Measurements from ENCODE around the gene SYT8. TPM values are rescaled to one million over a fixed set of nuclear protein-coding genes. Genes with fewer than 3 reads are reported as not detected.

SYT8 gene
- total and polyA plus RNA-seq, 7 donors = 0.04 to 0.28 (median 0.06) TPM; not detected in 4

GRCh38 chr11:1837171-1838076 is 2.6 kb downstream of the SYT8 start:
- peak; percentile 88 for TF ChIP-seq CTCF (IDR thresholded peaks at IDR 0.05)
- Histone ChIP-seq H3K4me1 (peaks cover 11% of the 10 kb centered on the region), H3K27ac (peak overlapping the region; percentile 93), H3K36me3 (ENCODE audit: insufficient read depth in 1 of 2, low read depth in 1 of 2) (peaks cover 0 to 7% of the 10 kb centered on the region in 2 donors), H3K9me3 (no peaks in the 10 kb centered on the region), H3K27me3 (ENCODE audit: insufficient read depth in 3 of 3, low read length in 2 of 3) (no peaks in the 10 kb centered on the region), H3K4me3 (peak overlapping the region; percentile 28)
- WGBS, 3 donors = 48 to 65% (median 48%) methylated on average over 35 to 38 of the region's 38 CpGs
- intact Hi-C loops (cut with DNase I) = loop anchor here (1.0 to 10.0 kb wide), 5 partner anchors 45 to 315 kb away; no protein-coding TSS in a partner anchor
- peak; percentile 75 to 90 for DNase-seq
- ATAC-seq = peak; percentile 34 to 60 (median 48)

GRCh38 chr11:1838077-1838425 is 3.3 kb downstream of the SYT8 start:
- intact Hi-C loops (cut with DNase I) = loop anchor here (1.0 to 10.0 kb wide), 4 partner anchors 44 to 314 kb away; no protein-coding TSS in a partner anchor
- DNase-seq = no peak
- no peak for TF ChIP-seq CTCF (IDR thresholded peaks at IDR 0.05)
- no peak for ATAC-seq
- Histone ChIP-seq H3K36me3 (ENCODE audit: insufficient read depth in 1 of 2, low read depth in 1 of 2) (peaks cover 0 to 7% of the 10 kb centered on the region in 2 donors), H3K27ac (peak overlapping the region; percentile 93), H3K27me3 (ENCODE audit: insufficient read depth in 3 of 3, low read length in 2 of 3) (no peaks in the 10 kb centered on the region), H3K9me3 (no peaks in the 10 kb centered on the region), H3K4me1 (peaks cover 11% of the 10 kb centered on the region), H3K4me3 (peak overlapping the region; percentile 28)
- 32 to 43% (median 38%) methylated on average over 10 to 17 of the region's 17 CpGs for WGBS, 3 donors

- peak; percentile 66 to 93 for DNase-seq
- Histone ChIP-seq H3K27ac (peak within 1 kb of the TSS; percentile 93), H3K9me3 (no peaks in the 10 kb centered on the region), H3K27me3 (ENCODE audit: insufficient read depth in 3 of 3, low read length in 2 of 3) (no peaks in the 10 kb centered on the region), H3K4me1 (peaks cover 11% of the 10 kb centered on the region), H3K4me3 (peak within 1 kb of the TSS; percentile 72), H3K36me3 (ENCODE audit: insufficient read depth in 1 of 2, low read depth in 1 of 2) (peaks cover 0 to 7% of the 10 kb centered on the region in 2 donors)
- ATAC-seq = peak; percentile 63 to 77 (median 76)
- no peak for TF ChIP-seq CTCF (IDR thresholded peaks at IDR 0.05)
- 43 to 77% (median 57%) methylated on average over 23 to 32 of the region's 32 CpGs for WGBS, 3 donors
- intact Hi-C loops (cut with DNase I) = loop anchor here (1.0 to 10.0 kb wide), 4 partner anchors 44 to 314 kb away; no protein-coding TSS in a partner anchor
These were observed 3.8 kb downstream of the SYT8 start, which contains the start of gene TNNI2 for GRCh38 chr11:1838426-1839144. Gene TNNI2 (plus strand): TSS chr11:1838981. CDS start chr11:1839697, 716 bp downstream.

- peaks cover 0 to 7% of the 10 kb centered on the region in 2 donors for H3K36me3 ChIP-seq (ENCODE audit: insufficient read depth in 1 of 2, low read depth in 1 of 2)
- no peaks in the 10 kb centered on the region for H3K27me3 ChIP-seq (ENCODE audit: insufficient read depth in 3 of 3, low read length in 2 of 3)
- H3K9me3 ChIP-seq = no peaks in the 10 kb centered on the region
- intact Hi-C loops (cut with DNase I) = loop anchor here (5.0 to 10.0 kb wide), 3 partner anchors 43 to 313 kb away; no protein-coding TSS in a partner anchor
- no peak for TF ChIP-seq CTCF (IDR thresholded peaks at IDR 0.05)
- DNase-seq (peak in 1 of 2 donors; percentile 81), ATAC-seq (peak; percentile 33 to 67 (median 56))
- peaks cover 11% of the 10 kb centered on the region for H3K4me1 ChIP-seq
- peak overlapping the region; percentile 93 for H3K27ac ChIP-seq
- H3K4me3 ChIP-seq = peak overlapping the region; percentile 72
- WGBS, 3 donors = 39 to 62% (median 45%) methylated on average over 12 of the region's 12 CpGs
These were observed 4.6 kb downstream of the SYT8 start for GRCh38 chr11:1839204-1839923.

Data from psoas muscle (tissue), 8 donors.